H1 (cell line): ENCODE data around the gene SSTR3.

Experiments used
- CTCF ChIP-seq, 3 experiments: IDR thresholded peaks; 1 replicate in 2 of 3; 2 replicates in 1 of 3; pipeline versions ENCODE4 v1.5.1 to v1.6.1; 2011; ENCODE audit warnings: low read length in 3 of 3, mild to moderate bottlenecking in 3 of 3, inconsistent platforms in 2 of 3, low read depth in 1 of 3, moderate library complexity in 1 of 3; ENCODE audit not compliant: insufficient read depth in 1 of 3; ENCODE audit errors: control extremely low read depth in 1 of 3
- EZH2 ChIP-seq: fragments of 200-600 bp; sonication (generic); IDR thresholded peaks from 2 replicates; pipeline ENCODE4 v1.7.1; 2012; ENCODE audit warnings: low read depth, mild to moderate bottlenecking, moderate library complexity, low read length, inconsistent platforms; ENCODE audit not compliant: severe bottlenecking
- PHF8 ChIP-seq: fragments of 200-600 bp; sonication (generic); conservative IDR thresholded peaks from 2 replicates; pipeline ENCODE4 v1.7.1; 2012; ENCODE audit warnings: low read depth, mild to moderate bottlenecking, inconsistent platforms, low read length, moderate library complexity
- POLR2A ChIP-seq, 2 experiments: IDR thresholded peaks; 1 replicate in 1 of 2; 2 replicates in 1 of 2; pipeline ENCODE4 v1.6.1; 2011; ENCODE audit warnings: low read depth in 2 of 2, low read length in 2 of 2, mild to moderate bottlenecking in 2 of 2; ENCODE audit errors: control extremely low read depth in 1 of 2
- POU5F1 ChIP-seq: IDR thresholded peaks from 2 replicates; pipeline ENCODE4 v1.6.1; 2011; ENCODE audit warnings: low read depth, mild to moderate bottlenecking, low read length, moderate library complexity
- RAD21 ChIP-seq, 2 experiments: IDR thresholded peaks in 1 of 2; conservative IDR thresholded peaks in 1 of 2; 2 replicates each; pipeline ENCODE4 v1.6.1; 2011; ENCODE audit warnings: low read depth in 2 of 2, low read length in 2 of 2, improper control_type of control experiment in 1 of 2, inconsistent platforms in 1 of 2, mild to moderate bottlenecking in 1 of 2, moderate library complexity in 1 of 2
- SP1 ChIP-seq: IDR thresholded peaks from 2 replicates; pipeline ENCODE4 v1.6.1; 2011; ENCODE audit warnings: low read depth, low read length

- no peak for TF ChIP-seq RAD21 (IDR thresholded peaks at IDR 0.05 in 1 of 2, conservative IDR thresholded peaks at IDR 0.05 in 1 of 2; ENCODE audit: low read depth in 2 of 2, low read length in 2 of 2)
- TF ChIP-seq CTCF (IDR thresholded peaks at IDR 0.05; ENCODE audit: control extremely low read depth in 1 of 3, insufficient read depth in 1 of 3, low read depth in 1 of 3, low read length in 3 of 3) = no peak
- no peak for TF ChIP-seq EZH2
- no peak for TF ChIP-seq POU5F1
- TF ChIP-seq PHF8 = no peak
- TF ChIP-seq POLR2A (IDR thresholded peaks at IDR 0.05; ENCODE audit: control extremely low read depth in 1 of 2, low read depth in 2 of 2, low read length in 2 of 2) = no peak
- no peak for TF ChIP-seq SP1
Measured at GRCh38 chr22:37176464-37177061, 35.7 kb downstream of the SSTR3 start.
